ENCODE measurements around the gene RAB31.

The RAB31 gene

DNA sequence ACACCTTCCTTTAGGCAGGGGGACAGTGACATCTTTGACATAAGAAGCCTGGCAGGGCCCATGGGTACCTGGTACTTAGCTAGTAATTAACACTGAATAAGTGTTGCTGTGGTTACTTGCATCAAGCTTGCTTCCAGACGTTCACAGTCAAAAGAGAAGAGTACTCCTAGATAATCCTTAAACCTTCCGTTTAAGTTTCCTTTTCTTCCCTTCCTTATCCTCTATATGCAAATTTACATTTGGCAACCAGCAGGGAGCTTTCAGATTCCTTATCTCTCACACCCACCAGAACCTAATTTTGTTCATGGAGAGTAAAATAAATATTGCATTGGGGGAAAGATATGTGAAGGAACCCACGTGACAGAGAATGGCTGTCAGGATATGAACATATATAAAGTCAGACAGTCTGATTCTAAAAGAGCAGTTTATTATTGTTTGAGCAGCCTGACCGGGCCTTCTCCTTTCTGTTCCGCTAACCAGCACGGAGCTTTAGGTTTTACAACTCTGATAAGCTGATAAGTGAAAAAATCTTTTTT lies 7.8 kb upstream of the RAB31 start:
- Histone ChIP-seq H3K9me3 (ENCODE audit: severe bottlenecking) (no peaks in the 10 kb centered on the region), H3K4me3 (ENCODE audit: low read depth, low read length) (no peak overlapping the region), H3K36me3 (no peaks in the 10 kb centered on the region), H3K27me3 (ENCODE audit: insufficient read depth, low read depth, severe bottlenecking) (no peaks in the 10 kb centered on the region), H3K27ac (no peak overlapping the region)
- TF ChIP-seq, protein P1, sequence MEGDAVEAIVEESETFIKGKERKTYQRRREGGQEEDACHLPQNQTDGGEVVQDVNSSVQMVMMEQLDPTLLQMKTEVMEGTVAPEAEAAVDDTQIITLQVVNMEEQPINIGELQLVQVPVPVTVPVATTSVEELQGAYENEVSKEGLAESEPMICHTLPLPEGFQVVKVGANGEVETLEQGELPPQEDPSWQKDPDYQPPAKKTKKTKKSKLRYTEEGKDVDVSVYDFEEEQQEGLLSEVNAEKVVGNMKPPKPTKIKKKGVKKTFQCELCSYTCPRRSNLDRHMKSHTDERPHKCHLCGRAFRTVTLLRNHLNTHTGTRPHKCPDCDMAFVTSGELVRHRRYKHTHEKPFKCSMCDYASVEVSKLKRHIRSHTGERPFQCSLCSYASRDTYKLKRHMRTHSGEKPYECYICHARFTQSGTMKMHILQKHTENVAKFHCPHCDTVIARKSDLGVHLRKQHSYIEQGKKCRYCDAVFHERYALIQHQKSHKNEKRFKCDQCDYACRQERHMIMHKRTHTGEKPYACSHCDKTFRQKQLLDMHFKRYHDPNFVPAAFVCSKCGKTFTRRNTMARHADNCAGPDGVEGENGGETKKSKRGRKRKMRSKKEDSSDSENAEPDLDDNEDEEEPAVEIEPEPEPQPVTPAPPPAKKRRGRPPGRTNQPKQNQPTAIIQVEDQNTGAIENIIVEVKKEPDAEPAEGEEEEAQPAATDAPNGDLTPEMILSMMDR (IDR thresholded peaks at IDR 0.05; ENCODE audit: low read depth, low read length) = no peak
- DNase-seq = no peak

GRCh38 chr18:9701609-9702349 lies 6.3 kb upstream of the RAB31 start:
- DNase-seq = no peak
- TF ChIP-seq, protein P1 (IDR thresholded peaks at IDR 0.05; ENCODE audit: low read depth, low read length) = no peak
- no peaks in the 10 kb centered on the region for H3K36me3 ChIP-seq
- H3K9me3 ChIP-seq (ENCODE audit: severe bottlenecking) = no peaks in the 10 kb centered on the region
- no peaks in the 10 kb centered on the region for H3K27me3 ChIP-seq (ENCODE audit: insufficient read depth, low read depth, severe bottlenecking)
- H3K27ac ChIP-seq = no peak overlapping the region
- H3K4me3 ChIP-seq (ENCODE audit: low read depth, low read length) = no peak overlapping the region

- H3K9me3 ChIP-seq (ENCODE audit: severe bottlenecking) = no peaks in the 10 kb centered on the region
- TF ChIP-seq, protein P1 (IDR thresholded peaks at IDR 0.05; ENCODE audit: low read depth, low read length) = no peak
- peaks cover 9% of the 10 kb centered on the region for H3K27me3 ChIP-seq (ENCODE audit: insufficient read depth, low read depth, severe bottlenecking)
- no peak overlapping the region for H3K27ac ChIP-seq
- H3K4me3 ChIP-seq (ENCODE audit: low read depth, low read length) = no peak overlapping the region
- DNase-seq = no peak
- H3K36me3 ChIP-seq = no peaks in the 10 kb centered on the region
Measured at GRCh38 chr18:9704233-9705118, 3.6 kb upstream of the RAB31 start.

DNA sequence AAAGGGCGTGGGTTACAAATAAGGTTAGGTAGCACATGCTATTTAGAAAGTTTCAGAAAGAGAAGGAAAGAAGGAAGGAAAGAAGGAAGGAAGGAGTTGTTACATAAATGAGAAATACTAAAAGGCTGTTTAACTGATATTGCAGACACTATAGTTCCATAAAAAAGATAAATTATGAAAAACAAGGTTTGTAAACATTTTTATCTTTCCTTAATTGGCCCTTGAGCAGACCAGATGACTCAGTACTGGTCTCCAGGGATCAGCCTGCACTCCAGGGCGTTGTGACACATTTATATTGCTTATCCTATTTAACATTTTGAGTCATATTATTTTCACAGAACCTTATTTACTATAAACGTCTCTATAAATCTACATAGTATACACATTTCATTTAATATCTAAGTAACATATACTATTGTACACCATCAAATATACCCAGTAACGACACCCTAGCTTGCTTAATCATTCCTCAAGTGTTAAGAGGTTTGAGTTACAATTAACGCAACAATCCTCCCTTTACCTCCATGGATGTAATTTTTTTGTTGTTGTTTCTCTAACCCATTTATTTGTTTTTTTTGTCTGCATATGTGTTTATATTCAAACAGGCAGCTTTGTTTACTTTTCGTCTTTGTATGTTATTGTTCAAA lies 2.8 kb upstream of the RAB31 start:
- no peaks in the 10 kb centered on the region for H3K36me3 ChIP-seq
- TF ChIP-seq, protein P1 (IDR thresholded peaks at IDR 0.05; ENCODE audit: low read depth, low read length) = no peak
- DNase-seq = no peak
- no peak overlapping the region for H3K4me3 ChIP-seq (ENCODE audit: low read depth, low read length)
- H3K27me3 ChIP-seq (ENCODE audit: insufficient read depth, low read depth, severe bottlenecking) = peaks cover 9% of the 10 kb centered on the region
- H3K9me3 ChIP-seq (ENCODE audit: severe bottlenecking) = no peaks in the 10 kb centered on the region
- H3K27ac ChIP-seq = no peak overlapping the region

GRCh38 chr18:9706081-9706935 lies 1.8 kb upstream of the RAB31 start:
- H3K27ac ChIP-seq = no peak overlapping the region
- TF ChIP-seq, protein P1 (IDR thresholded peaks at IDR 0.05; ENCODE audit: low read depth, low read length) = no peak
- no peaks in the 10 kb centered on the region for H3K36me3 ChIP-seq
- no peak for DNase-seq
- no peaks in the 10 kb centered on the region for H3K9me3 ChIP-seq (ENCODE audit: severe bottlenecking)
- H3K27me3 ChIP-seq (ENCODE audit: insufficient read depth, low read depth, severe bottlenecking) = peaks cover 9% of the 10 kb centered on the region
- H3K4me3 ChIP-seq (ENCODE audit: low read depth, low read length) = no peak overlapping the region

Measured in WERI-Rb-1 (cell line).